HG03460 (cell line): ENCODE measurements around the gene SSBP3.
"Not testable (repeated sequence)": the region's sequence is repeated elsewhere in the genome, so short reads cannot be mapped to it uniquely, and the experiment has no call there.

Experiments used
- ATAC-seq: cut with Tn5 transposase; IDR thresholded peaks from one replicate; pipeline ENCODE4 v1.9.1; 2021; ENCODE audit not compliant: unreplicated experiment

The SSBP3 gene

GRCh38 chr1:54355931-54356679 is 50.1 kb downstream of the SSBP3 start:
- no peak for ATAC-seq

GRCh38 chr1:54354899-54355298 is 51.3 kb downstream of the SSBP3 start:
- ATAC-seq: no peak

GRCh38 chr1:54353959-54354358 is 52.2 kb downstream of the SSBP3 start:
- ATAC-seq: no peak

GRCh38 chr1:54352755-54353154 is 53.4 kb downstream of the SSBP3 start:
- ATAC-seq: no peak

- no peak for ATAC-seq
These were observed 55.8 kb downstream of the SSBP3 start for GRCh38 chr1:54350360-54350759.

- ATAC-seq: no peak
These were observed 57.5 kb downstream of the SSBP3 start for GRCh38 chr1:54348700-54349021.

GRCh38 chr1:54347955-54348699 is 58.1 kb downstream of the SSBP3 start:
- no peak for ATAC-seq

- no peak for ATAC-seq
These were observed 58.8 kb downstream of the SSBP3 start for GRCh38 chr1:54347261-54347954.

GRCh38 chr1:54345548-54345947 is 60.6 kb downstream of the SSBP3 start:
- ATAC-seq: not testable (repeated sequence)

GRCh38 chr1:54345116-54345515 is 61.1 kb downstream of the SSBP3 start:
- ATAC-seq: no peak

GRCh38 chr1:54342742-54343687 is 63.2 kb downstream of the SSBP3 start:
- ATAC-seq: no peak

- no peak for ATAC-seq
These were observed 63.9 kb downstream of the SSBP3 start for GRCh38 chr1:54342288-54342687.

GRCh38 chr1:54341763-54342162 is 64.4 kb downstream of the SSBP3 start:
- no peak for ATAC-seq

GRCh38 chr1:54340878-54341277 is 65.3 kb downstream of the SSBP3 start:
- ATAC-seq: no peak

- ATAC-seq: no peak
These were observed 65.8 kb downstream of the SSBP3 start for GRCh38 chr1:54340434-54340833.

GRCh38 chr1:54339126-54339525 is 67.1 kb downstream of the SSBP3 start:
- ATAC-seq: no peak

- ATAC-seq: no peak
These were observed 67.7 kb downstream of the SSBP3 start for GRCh38 chr1:54338464-54338863.

- no peak for ATAC-seq
These were observed 68.3 kb downstream of the SSBP3 start for GRCh38 chr1:54337928-54338327.

- no peak for ATAC-seq
These were observed 69.2 kb downstream of the SSBP3 start for GRCh38 chr1:54337034-54337433.

- ATAC-seq: no peak
These were observed 70.1 kb downstream of the SSBP3 start for GRCh38 chr1:54336116-54336515.

GRCh38 chr1:54335755-54336108 is 70.5 kb downstream of the SSBP3 start:
- no peak for ATAC-seq
